GM23248 (cell line): ENCODE data around the gene LAPTM5.

ENCODE experiments used
- EZH2 ChIP-seq: fragments of 200-600 bp; sonication (generic); IDR thresholded peaks from 2 replicates; pipeline ENCODE4 v1.6.1; 2018; ENCODE audit warnings: antibody characterized with exemption, mild to moderate bottlenecking; ENCODE audit not compliant: insufficient read depth, poor library complexity, severe bottlenecking
- EZH2phosphoT487 ChIP-seq: fragments of 200-600 bp; sonication (generic); IDR thresholded peaks from 2 replicates; pipeline ENCODE4 v1.6.1; 2018; ENCODE audit warnings: antibody characterized with exemption, moderate library complexity, mild to moderate bottlenecking, low read depth; ENCODE audit not compliant: insufficient read depth

DNA sequence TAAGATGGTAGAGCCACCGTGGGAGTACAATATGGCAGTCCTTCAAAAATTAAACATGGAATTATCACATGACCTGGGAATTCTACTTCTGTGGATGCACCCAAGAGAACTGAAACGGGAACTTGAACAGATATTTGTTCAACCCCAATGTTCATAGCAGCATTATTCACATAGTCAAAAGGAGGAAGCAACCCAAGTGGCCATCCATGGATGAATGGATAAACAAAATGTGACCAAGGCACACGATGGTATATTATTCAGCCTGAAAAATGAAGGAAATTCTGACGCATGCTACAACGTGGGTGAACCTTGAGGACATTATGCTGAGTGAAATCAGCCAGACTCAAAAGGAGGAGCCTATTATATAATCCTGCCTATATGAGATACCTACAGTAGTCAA is 22.8 kb upstream of the LAPTM5 start:
- TF ChIP-seq EZH2: no peak
- no peak for TF ChIP-seq EZH2phosphoT487
